ACC112 (cell line): ENCODE data around the gene CFD.
"Not testable (repeated sequence)": the region's sequence is repeated elsewhere in the genome, so short reads cannot be mapped to it uniquely, and the experiment has no call there.

ENCODE experiments used
- H2AFZ ChIP-seq: fragments of 200-600 bp; sonication (generic); one replicate; pipeline ENCODE4 v1.6.0; 2017; ENCODE audit warnings: antibody characterized with exemption, low read length; ENCODE audit not compliant: unreplicated experiment
- H3K27ac ChIP-seq: fragments of 200-600 bp; sonication (generic); 2 replicates; pipeline ENCODE4 v1.5.1; 2014; ENCODE audit warnings: low read depth, mild to moderate bottlenecking, antibody characterized with exemption, low read length, moderate library complexity
- H3K27me3 ChIP-seq: fragments of 200-600 bp; sonication (generic); 2 replicates; pipeline ENCODE4 v1.6.1; 2014; ENCODE audit warnings: mild to moderate bottlenecking, antibody characterized with exemption, low read length, moderate library complexity, mixed read lengths; ENCODE audit not compliant: insufficient read depth
- H3K36me3 ChIP-seq: fragments of 200-600 bp; sonication (generic); 2 replicates; pipeline ENCODE4 v1.6.1; 2016; ENCODE audit warnings: mild to moderate bottlenecking, antibody characterized with exemption, low read length, moderate library complexity, mixed read lengths; ENCODE audit not compliant: insufficient read depth
- H3K4me1 ChIP-seq: fragments of 200-600 bp; sonication (generic); one replicate; pipeline ENCODE4 v1.6.1; 2016; ENCODE audit warnings: low read length, mixed read lengths; ENCODE audit not compliant: insufficient read depth, unreplicated experiment, control insufficient read depth
- H3K4me3 ChIP-seq: fragments of 200-600 bp; sonication (generic); 2 replicates; pipeline ENCODE4 v1.5.1; 2014; ENCODE audit warnings: mild to moderate bottlenecking, low read depth, low read length
- H3K79me2 ChIP-seq: fragments of 200-600 bp; sonication (generic); one replicate; pipeline ENCODE4 v1.6.0; 2016; ENCODE audit warnings: low read length; ENCODE audit not compliant: control insufficient read depth, unreplicated experiment, insufficient read depth

The CFD gene

GRCh38 chr19:844546-844971, 14.9 kb upstream of the CFD start:
- Histone ChIP-seq H2AFZ (no peak overlapping the region), H3K4me1 (no peaks in the 10 kb centered on the region), H3K79me2 (no peaks in the 10 kb centered on the region)

GRCh38 chr19:845707-846521, 13.6 kb upstream of the CFD start:
- Histone ChIP-seq H2AFZ (no peak overlapping the region), H3K4me1 (peaks cover 3% of the 10 kb centered on the region), H3K27me3 (peaks cover 17% of the 10 kb centered on the region), H3K36me3 (no peaks in the 10 kb centered on the region), H3K27ac (no peak overlapping the region), H3K4me3 (no peak overlapping the region), H3K79me2 (no peaks in the 10 kb centered on the region)

More at GRCh38 chr19:844546-844971, 14.9 kb upstream of the CFD start:
- Histone ChIP-seq H3K27me3 (peaks cover 17% of the 10 kb centered on the region), H3K27ac (no peak overlapping the region), H3K4me3 (no peak overlapping the region), H3K36me3 (no peaks in the 10 kb centered on the region)

GRCh38 chr19:848386-848921, 11.0 kb upstream of the CFD start:
- H3K79me2 ChIP-seq: no peaks in the 10 kb centered on the region
- H3K4me3 ChIP-seq: no peak overlapping the region
- H2AFZ ChIP-seq: no peak overlapping the region
- H3K27me3 ChIP-seq: peaks cover 16% of the 10 kb centered on the region
- no peak overlapping the region for H3K27ac ChIP-seq
- H3K4me1 ChIP-seq: peaks cover 4% of the 10 kb centered on the region
- H3K36me3 ChIP-seq: no peaks in the 10 kb centered on the region

- not testable (repeated sequence) for H3K27ac ChIP-seq, H3K4me3 ChIP-seq, H3K79me2 ChIP-seq, H2AFZ ChIP-seq, H3K36me3 ChIP-seq, H3K4me1 ChIP-seq
- H3K27me3 ChIP-seq: peaks cover 10% of the 10 kb centered on the region
These were observed 10.3 kb upstream of the CFD start for GRCh38 chr19:849195-849594.

GRCh38 chr19:850221-850978, 9.1 kb upstream of the CFD start:
- Histone ChIP-seq H3K79me2 (no peaks in the 10 kb centered on the region), H3K4me1 (peaks cover 4% of the 10 kb centered on the region), H3K36me3 (no peaks in the 10 kb centered on the region), H3K4me3 (peak overlapping the region; percentile 44; the same call in 1 of the 2 replicates), H3K27ac (peak overlapping the region; percentile 81), H2AFZ (no peak overlapping the region), H3K27me3 (peaks cover 10% of the 10 kb centered on the region; the same call in 1 of the 2 replicates)

GRCh38 chr19:850979-851335, 8.5 kb upstream of the CFD start:
- H3K79me2 ChIP-seq: no peaks in the 10 kb centered on the region
- peak overlapping the region; percentile 81 for H3K27ac ChIP-seq
- peak overlapping the region; percentile 44; the same call in 1 of the 2 replicates for H3K4me3 ChIP-seq
- H3K4me1 ChIP-seq: peaks cover 4% of the 10 kb centered on the region
- no peak overlapping the region for H2AFZ ChIP-seq
- H3K27me3 ChIP-seq: peaks cover 10% of the 10 kb centered on the region; the same call in 1 of the 2 replicates
- no peaks in the 10 kb centered on the region for H3K36me3 ChIP-seq

GRCh38 chr19:852136-853013, 7.1 kb upstream of the CFD start, which contains the start of gene ELANE:
Gene ELANE (plus strand): TSS chr19:852303. CDS start chr19:852329, 26 bp downstream.
- Histone ChIP-seq H3K27ac (peak within 1 kb of the TSS; percentile 81; the same call in 1 of the 2 replicates), H3K36me3 (no peaks in the 10 kb centered on the region), H3K4me3 (no peak within 1 kb of the TSS), H3K27me3 (peaks cover 10% of the 10 kb centered on the region; the same call in 1 of the 2 replicates), H2AFZ (no peak within 1 kb of the TSS), H3K4me1 (peaks cover 4% of the 10 kb centered on the region), H3K79me2 (no peaks in the 10 kb centered on the region)

GRCh38 chr19:853014-853585, 6.4 kb upstream of the CFD start:
- no peak overlapping the region for H3K27ac ChIP-seq
- peaks cover 4% of the 10 kb centered on the region; the same call in 1 of the 2 replicates for H3K27me3 ChIP-seq
- H3K4me1 ChIP-seq: peaks cover 4% of the 10 kb centered on the region
- H3K4me3 ChIP-seq: no peak overlapping the region
- H2AFZ ChIP-seq: no peak overlapping the region
- H3K79me2 ChIP-seq: no peaks in the 10 kb centered on the region
- H3K36me3 ChIP-seq: no peaks in the 10 kb centered on the region

- H3K27me3 ChIP-seq: not testable (repeated sequence)
These were observed 5.7 kb upstream of the CFD start for GRCh38 chr19:853614-854220.

More at GRCh38 chr19:853614-854220, 5.7 kb upstream of the CFD start:
- not testable (repeated sequence) for H3K36me3 ChIP-seq, H3K27ac ChIP-seq, H3K79me2 ChIP-seq, H3K4me3 ChIP-seq, H2AFZ ChIP-seq, H3K4me1 ChIP-seq
